ENCODE data around the gene ALDH18A1.

ALDH18A1 gene

DNA sequence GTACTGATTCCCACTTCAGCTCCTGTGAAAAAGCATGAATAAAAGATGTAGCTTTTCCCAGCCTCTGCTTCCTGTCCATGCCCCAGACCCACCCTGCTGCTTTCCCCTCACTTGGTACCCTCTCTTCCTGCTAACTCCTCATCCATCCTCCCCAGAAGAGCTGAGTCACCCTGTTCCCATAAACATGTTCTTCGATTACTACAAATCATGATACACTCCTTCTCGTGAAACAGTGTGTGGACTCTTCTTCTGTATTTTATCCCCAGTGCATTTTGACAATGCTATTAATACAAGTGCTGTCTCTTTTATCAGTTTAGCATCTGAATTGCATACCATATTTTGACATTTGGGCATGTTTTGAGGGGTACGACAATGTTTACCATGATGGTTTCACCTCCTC, 49.6 kb downstream of the ALDH18A1 start:
- TF ChIP-seq, protein P1, sequence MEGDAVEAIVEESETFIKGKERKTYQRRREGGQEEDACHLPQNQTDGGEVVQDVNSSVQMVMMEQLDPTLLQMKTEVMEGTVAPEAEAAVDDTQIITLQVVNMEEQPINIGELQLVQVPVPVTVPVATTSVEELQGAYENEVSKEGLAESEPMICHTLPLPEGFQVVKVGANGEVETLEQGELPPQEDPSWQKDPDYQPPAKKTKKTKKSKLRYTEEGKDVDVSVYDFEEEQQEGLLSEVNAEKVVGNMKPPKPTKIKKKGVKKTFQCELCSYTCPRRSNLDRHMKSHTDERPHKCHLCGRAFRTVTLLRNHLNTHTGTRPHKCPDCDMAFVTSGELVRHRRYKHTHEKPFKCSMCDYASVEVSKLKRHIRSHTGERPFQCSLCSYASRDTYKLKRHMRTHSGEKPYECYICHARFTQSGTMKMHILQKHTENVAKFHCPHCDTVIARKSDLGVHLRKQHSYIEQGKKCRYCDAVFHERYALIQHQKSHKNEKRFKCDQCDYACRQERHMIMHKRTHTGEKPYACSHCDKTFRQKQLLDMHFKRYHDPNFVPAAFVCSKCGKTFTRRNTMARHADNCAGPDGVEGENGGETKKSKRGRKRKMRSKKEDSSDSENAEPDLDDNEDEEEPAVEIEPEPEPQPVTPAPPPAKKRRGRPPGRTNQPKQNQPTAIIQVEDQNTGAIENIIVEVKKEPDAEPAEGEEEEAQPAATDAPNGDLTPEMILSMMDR (IDR thresholded peaks at IDR 0.05; ENCODE audit: borderline replicate concordance, insufficient read depth, low read depth, low read length): no peak
- no peak overlapping the region for H3K4me3 ChIP-seq (ENCODE audit: low read depth, low read length)

DNA sequence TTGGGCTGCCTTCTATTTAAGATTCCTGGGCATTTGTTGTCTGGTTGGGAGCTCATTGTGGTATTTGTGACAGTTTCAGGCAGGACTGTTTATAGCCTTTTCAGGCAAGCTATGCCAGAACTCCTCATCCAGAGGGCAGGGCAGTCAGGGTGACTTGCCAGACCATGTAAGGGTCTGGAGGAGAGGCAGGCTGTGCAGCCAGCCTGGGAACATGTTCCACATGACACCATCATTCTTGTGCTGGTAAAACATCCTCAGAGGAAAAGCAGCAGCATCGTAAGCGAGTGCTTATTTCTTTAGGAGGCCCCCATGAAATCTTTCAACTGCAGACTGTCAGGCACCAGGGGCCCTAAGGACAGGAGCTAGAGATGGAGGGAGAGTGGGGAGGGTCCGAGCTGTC, 51.3 kb downstream of the ALDH18A1 start:
- TF ChIP-seq, protein P1 (IDR thresholded peaks at IDR 0.05; ENCODE audit: borderline replicate concordance, insufficient read depth, low read depth, low read length): no peak
- no peak overlapping the region for H3K4me3 ChIP-seq (ENCODE audit: low read depth, low read length)

DNA sequence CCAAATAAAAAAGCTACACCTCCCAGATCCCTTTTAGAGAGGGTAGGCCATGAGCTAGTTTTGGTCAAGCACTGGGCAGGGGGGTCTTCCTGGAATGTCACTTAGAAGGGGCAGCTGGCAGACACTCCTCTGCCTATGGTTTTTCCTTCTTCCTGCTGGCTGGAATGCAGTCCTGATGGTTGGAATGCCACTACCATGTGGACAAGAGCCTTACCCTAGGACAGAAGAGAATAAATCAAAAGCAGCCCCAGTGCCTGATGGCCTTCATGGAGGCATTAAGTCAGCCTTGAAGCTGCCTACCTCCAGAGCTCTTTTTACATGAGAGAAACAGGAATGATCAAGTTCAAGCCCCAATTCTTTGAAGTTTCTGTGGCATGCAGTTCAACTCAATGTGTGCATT, 51.9 kb downstream of the ALDH18A1 start:
- TF ChIP-seq, protein P1 (IDR thresholded peaks at IDR 0.05; ENCODE audit: borderline replicate concordance, insufficient read depth, low read depth, low read length): no peak
- H3K4me3 ChIP-seq (ENCODE audit: low read depth, low read length): no peak overlapping the region

DNA sequence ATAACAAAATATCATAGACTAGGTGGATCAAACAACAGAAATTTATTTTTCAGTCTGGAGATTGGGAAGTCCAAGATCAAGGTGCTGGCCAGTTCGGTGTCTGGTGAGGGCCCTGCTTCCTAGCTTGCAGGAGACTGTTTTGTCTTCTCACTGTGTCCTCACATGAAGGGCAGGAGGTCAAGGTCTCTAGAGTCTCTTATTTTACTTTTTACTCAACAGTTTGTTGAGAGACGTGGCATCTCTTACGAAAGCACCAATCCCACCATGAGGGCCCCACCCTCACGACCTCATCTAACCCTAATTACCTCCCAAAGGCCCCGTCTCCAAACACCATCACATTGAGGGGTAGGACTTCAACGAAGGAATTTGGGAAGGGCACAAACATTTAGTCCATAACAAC, 54.1 kb downstream of the ALDH18A1 start:
- TF ChIP-seq, protein P1 (IDR thresholded peaks at IDR 0.05; ENCODE audit: borderline replicate concordance, insufficient read depth, low read depth, low read length): no peak
- H3K4me3 ChIP-seq (ENCODE audit: low read depth, low read length): no peak overlapping the region

DNA sequence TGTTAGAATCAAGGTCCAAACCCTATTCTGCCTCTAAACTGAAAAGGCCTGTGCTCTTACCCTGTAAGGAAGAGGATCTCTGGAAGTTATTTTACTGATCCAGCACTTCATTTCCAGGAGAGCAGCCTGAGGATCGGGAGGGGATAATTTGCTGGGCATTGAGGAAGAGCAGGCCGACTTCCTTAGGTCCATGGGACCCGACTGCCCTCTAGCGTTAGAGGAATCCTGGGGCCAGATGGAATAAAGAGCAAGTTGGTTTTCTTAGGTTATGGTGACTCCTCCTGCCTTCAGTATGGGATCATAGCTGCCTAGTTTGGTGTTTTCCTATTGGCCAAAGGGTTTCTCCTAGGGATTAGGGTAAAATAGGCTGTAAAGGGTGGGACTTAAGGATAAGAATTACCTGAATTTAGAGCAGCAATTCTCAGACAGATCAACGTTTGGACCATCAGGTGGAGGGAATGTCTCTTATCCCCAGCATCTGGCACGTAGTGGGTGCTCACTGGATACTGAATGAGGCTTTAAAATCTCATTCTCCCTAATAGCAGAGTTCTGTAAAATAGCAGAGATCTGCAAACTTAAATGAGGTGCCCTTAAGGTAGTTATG, 55.3 kb downstream of the ALDH18A1 start:
- H3K4me3 ChIP-seq (ENCODE audit: low read depth, low read length): no peak overlapping the region
- TF ChIP-seq, protein P1 (IDR thresholded peaks at IDR 0.05; ENCODE audit: borderline replicate concordance, insufficient read depth, low read depth, low read length): peak; percentile 83

DNA sequence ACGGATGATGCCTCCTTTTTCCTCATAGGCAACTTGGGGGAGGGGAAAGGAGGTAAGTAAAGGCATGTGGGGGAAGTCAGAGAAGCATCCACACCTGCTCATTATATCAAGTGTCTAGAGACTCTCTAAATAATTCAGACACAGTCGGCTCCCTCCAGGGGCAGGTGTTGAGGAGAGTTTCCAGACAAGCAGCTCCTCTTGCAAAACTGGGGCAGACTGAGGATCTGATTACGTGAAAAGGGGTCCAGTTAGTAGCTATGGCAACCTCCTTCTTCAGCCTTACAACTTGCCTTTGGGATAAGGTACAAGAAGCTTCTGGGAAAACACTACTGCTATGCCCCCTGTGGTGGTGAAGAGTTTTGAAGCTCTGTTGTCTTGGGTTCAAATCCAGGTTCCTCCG, 56.4 kb downstream of the ALDH18A1 start:
- no peak overlapping the region for H3K4me3 ChIP-seq (ENCODE audit: low read depth, low read length)
- TF ChIP-seq, protein P1 (IDR thresholded peaks at IDR 0.05; ENCODE audit: borderline replicate concordance, insufficient read depth, low read depth, low read length): no peak

DNA sequence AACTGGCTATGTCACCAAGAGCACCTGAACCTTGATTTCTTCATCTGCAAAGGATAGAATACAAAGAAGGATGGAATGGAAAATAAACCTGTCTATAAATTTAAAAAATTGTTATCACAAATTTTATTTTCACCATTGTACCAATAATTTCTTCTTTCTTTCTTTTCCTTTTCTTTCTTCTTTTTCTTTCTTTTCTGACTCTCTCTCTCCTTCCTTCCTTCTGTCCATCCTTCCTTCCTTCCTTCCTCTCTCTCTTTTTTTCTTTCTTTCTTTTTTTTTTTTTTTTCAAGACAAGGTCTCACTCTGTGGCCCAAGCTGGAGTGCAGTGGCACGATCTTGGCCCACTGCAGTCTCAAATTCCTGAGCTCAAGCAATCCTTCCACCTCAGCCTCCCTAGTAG, 58.7 kb downstream of the ALDH18A1 start:
- no peak overlapping the region for H3K4me3 ChIP-seq (ENCODE audit: low read depth, low read length)
- TF ChIP-seq, protein P1 (IDR thresholded peaks at IDR 0.05; ENCODE audit: borderline replicate concordance, insufficient read depth, low read depth, low read length): no peak

Measured in GM12875 (cell line).